AG04449 (cell line): ENCODE measurements around the gene DIPK1A.

Experiments
- CTCF ChIA-PET: fragments of 350-600 bp; formaldehyde crosslinking; extraction: SDS; loops from one replicate; lab custom pipeline; 2021; ENCODE audit warnings: antibody characterized with exemption; lab: Yijun Ruan, JAX
- POLR2A ChIA-PET: fragments of 400-600, 350-600 bp; formaldehyde crosslinking; extraction: SDS; loops from one replicate; lab custom pipeline; 2020; ENCODE audit warnings: antibody characterized with exemption, inconsistent platforms; lab: Yijun Ruan, JAX
- DNase-seq: peaks from one replicate; pipeline ENCODE4 v3.0.0-alpha.2; 2010; ENCODE audit warnings: low read depth, low spot score
- H3K4me3 ChIP-seq: 2 replicates; pipeline ENCODE4 v1.5.1; 2011; ENCODE audit warnings: low read depth, mild to moderate bottlenecking, control low read depth, low read length
- CTCF ChIP-seq: IDR thresholded peaks from one replicate; pipeline ENCODE4 v1.5.1; 2011; ENCODE audit warnings: mild to moderate bottlenecking, moderate library complexity, low read length, control low read depth, inconsistent platforms; ENCODE audit not compliant: insufficient read depth; ENCODE audit errors: missing control alignments

The DIPK1A gene

GRCh38 chr1:92989936-92990583 is 28.8 kb upstream of the DIPK1A start:
- ChIA-PET POLR2A (interaction anchor here (0.9 kb wide), 1 partner anchor 128 kb away, joined by 3 read pairs; no protein-coding TSS in a partner anchor), CTCF (interaction anchor here (0.8 to 2.2 kb wide), 9 partner anchors 14 to 138 kb away, joined by 3 to 53 read pairs (median 5); no protein-coding TSS in a partner anchor)
- TF ChIP-seq CTCF = no peak
- DNase-seq = no peak
- no peak overlapping the region for H3K4me3 ChIP-seq

GRCh38 chr1:92989253-92989652 is 28.0 kb upstream of the DIPK1A start:
- ChIA-PET POLR2A (no interaction called here), CTCF (interaction anchor here (2.2 kb wide), 1 partner anchor 130 kb away, joined by 53 read pairs; no protein-coding TSS in a partner anchor)
- no peak for DNase-seq
- no peak overlapping the region for H3K4me3 ChIP-seq
- no peak for TF ChIP-seq CTCF

GRCh38 chr1:92987462-92987861 is 26.2 kb upstream of the DIPK1A start:
- no peak for TF ChIP-seq CTCF
- POLR2A ChIA-PET = no interaction called here
- CTCF ChIA-PET = interaction anchor here (0.9 to 3.4 kb wide), 4 partner anchors 27 to 132 kb away, joined by 3 to 20 read pairs (median 4); no protein-coding TSS in a partner anchor
- no peak overlapping the region for H3K4me3 ChIP-seq
- no peak for DNase-seq

- H3K4me3 ChIP-seq = no peak overlapping the region
- no peak for TF ChIP-seq CTCF
- POLR2A ChIA-PET = no interaction called here
- no peak for DNase-seq
- CTCF ChIA-PET = interaction anchor here (1.6 kb wide), 1 partner anchor 9 kb away, joined by 6 read pairs; no protein-coding TSS in a partner anchor
Observed at GRCh38 chr1:92985101-92985500, 23.8 kb upstream of the DIPK1A start.

- ChIA-PET CTCF (interaction anchor here (1.0 to 2.8 kb wide), 4 partner anchors 12 to 121 kb away, joined by 4 to 12 read pairs (median 8); no protein-coding TSS in a partner anchor), POLR2A (no interaction called here)
- TF ChIP-seq CTCF = no peak
- no peak overlapping the region for H3K4me3 ChIP-seq
- DNase-seq = no peak
Observed at GRCh38 chr1:92980732-92981647, 19.7 kb upstream of the DIPK1A start.
